ENCODE measurements around the gene ADGRV1. TPM values are rescaled to one million over a fixed set of nuclear protein-coding genes. Genes with fewer than 3 reads are reported as not detected.
A peak's percentile ranks its signal among the peaks of the same experiment; 100 is the strongest.

Gene ADGRV1
- total and polyA plus RNA-seq, 12 donors = 129 to 2,577 (median 695) TPM

DNA sequence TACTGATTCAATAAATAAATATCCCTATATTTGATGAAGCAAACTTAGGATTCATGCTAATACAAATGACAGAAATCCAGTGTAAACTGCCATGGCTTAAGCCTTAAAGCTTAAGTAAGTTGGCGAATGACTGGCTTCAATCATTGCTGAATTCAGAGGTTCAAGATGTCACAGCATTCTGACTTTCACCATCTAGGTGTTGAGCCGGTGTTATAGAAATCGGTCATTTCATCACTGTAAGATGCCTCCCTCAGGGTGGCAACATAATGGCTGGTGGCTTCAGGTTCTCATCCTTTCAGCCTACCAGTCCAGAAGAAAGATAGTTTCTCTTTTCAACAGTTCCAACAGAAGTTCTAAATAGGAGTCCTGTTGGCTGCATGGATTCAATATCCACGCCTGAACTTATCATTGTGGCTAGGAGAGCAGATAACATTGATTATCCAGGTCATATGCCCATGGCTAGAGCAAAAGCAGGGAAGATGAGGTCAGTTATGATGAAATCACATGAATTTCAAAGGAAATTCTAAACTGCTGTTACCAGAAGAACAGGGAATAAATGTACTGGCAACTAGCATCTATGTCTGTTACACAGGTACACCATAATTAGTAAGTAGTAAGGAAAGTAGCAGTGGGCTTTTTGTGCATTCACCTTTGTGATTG is 460.2 kb downstream of the ADGRV1 start:
- intact Hi-C loops (cut with DNase I) = no loop called here
- Histone ChIP-seq H3K4me3 (no peak overlapping the region), H3K27ac (peak overlapping the region in 1 of 5 donors; percentile 24), H3K36me3 (replicated peaks in 1 of 2) (no peaks in the 10 kb centered on the region), H3K27me3 (no peaks in the 10 kb centered on the region), H3K4me1 (replicated peaks in 1 of 2) (peaks cover 15 to 53% of the 10 kb centered on the region in 2 donors), H3K9me3 (replicated peaks in 1 of 3) (no peaks in the 10 kb centered on the region)
- TF ChIP-seq POLR2A (IDR thresholded peaks at IDR 0.05) = no peak
- TF ChIP-seq, protein P1, sequence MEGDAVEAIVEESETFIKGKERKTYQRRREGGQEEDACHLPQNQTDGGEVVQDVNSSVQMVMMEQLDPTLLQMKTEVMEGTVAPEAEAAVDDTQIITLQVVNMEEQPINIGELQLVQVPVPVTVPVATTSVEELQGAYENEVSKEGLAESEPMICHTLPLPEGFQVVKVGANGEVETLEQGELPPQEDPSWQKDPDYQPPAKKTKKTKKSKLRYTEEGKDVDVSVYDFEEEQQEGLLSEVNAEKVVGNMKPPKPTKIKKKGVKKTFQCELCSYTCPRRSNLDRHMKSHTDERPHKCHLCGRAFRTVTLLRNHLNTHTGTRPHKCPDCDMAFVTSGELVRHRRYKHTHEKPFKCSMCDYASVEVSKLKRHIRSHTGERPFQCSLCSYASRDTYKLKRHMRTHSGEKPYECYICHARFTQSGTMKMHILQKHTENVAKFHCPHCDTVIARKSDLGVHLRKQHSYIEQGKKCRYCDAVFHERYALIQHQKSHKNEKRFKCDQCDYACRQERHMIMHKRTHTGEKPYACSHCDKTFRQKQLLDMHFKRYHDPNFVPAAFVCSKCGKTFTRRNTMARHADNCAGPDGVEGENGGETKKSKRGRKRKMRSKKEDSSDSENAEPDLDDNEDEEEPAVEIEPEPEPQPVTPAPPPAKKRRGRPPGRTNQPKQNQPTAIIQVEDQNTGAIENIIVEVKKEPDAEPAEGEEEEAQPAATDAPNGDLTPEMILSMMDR (IDR thresholded peaks at IDR 0.05) = no peak
- WGBS, 4 donors = 47 to 91% (median 63%) methylated on average over 4 of the region's 4 CpGs
- no peak for DNase-seq

DNA sequence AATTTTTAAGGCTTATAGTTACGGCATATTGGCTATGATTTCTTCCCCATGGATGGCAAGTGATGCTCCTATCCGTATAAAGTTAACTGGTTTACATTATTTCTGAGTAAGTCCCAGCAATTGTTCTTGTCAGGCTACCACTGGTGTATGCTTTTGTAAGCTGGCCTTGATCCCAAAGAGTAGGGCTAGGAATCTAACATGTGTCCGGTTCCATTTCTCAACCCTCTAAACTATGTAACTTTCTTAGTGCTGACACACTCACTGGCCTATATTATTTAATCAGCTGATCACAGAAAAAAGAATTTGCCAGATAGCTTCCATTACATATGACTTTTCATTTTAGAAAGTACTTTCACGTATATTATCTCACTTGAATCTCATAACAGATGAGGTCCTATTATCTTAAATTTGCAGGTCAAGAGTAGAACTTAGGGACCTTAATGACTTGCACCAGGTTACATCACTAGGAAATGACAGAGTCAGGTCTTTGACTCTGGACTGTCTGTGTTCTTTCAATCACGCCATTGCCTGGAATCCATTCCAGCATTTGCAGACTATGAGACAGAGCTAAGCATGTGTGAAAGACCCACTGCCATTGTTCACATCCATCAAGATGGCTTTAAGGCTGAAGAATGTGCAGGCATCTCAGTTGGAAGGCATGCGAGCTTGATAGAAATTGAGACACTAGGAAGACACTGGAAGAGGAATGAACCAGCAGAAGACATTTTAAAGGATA is 461.6 kb downstream of the ADGRV1 start:
- H3K4me1 ChIP-seq (replicated peaks in 1 of 2) = peaks cover 28 to 67% of the 10 kb centered on the region in 2 donors
- intact Hi-C loops (cut with DNase I) = no loop called here

DNA sequence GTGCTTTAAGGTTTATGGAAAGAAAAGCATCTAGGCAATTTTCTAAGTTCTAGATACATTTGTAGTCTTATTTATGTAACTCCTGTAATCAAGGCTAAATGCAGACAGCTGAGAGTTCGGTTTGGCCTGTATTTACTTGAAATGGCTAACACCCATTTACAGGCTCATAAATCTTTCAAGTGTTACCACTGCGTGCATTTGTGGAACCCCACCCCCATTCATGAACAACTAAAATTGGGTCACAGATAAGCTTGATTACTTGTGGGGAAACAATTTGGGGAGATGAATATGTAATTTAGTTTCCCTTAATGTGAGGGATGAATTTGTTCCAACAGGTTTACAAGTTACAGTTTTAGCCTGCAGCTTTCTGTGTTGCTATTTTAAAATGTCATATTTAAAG is 463.9 kb downstream of the ADGRV1 start:
- peak in 6 of 7 donors; percentile 30 to 77 (median 44) for DNase-seq
- Histone ChIP-seq H3K36me3 (replicated peaks in 1 of 2) (no peaks in the 10 kb centered on the region), H3K9me3 (replicated peaks in 1 of 3) (no peaks in the 10 kb centered on the region), H3K27ac (peak overlapping the region; percentile 3 to 82 (median 59)), H3K4me1 (replicated peaks in 1 of 2) (peaks cover 51 to 76% of the 10 kb centered on the region in 2 donors), H3K27me3 (no peaks in the 10 kb centered on the region), H3K4me3 (no peak overlapping the region)
- WGBS, 4 donors = 32 to 49% (median 44%) methylated on average over 2 of the region's 2 CpGs
- intact Hi-C loops (cut with DNase I) = no loop called here
- TF ChIP-seq POLR2A (IDR thresholded peaks at IDR 0.05) = no peak
- TF ChIP-seq, protein P1 (IDR thresholded peaks at IDR 0.05) = no peak

More for the DNA sequence above, 461.6 kb downstream of the ADGRV1 start:
- DNase-seq = no peak
- Histone ChIP-seq H3K9me3 (replicated peaks in 1 of 3) (no peaks in the 10 kb centered on the region), H3K27ac (peak overlapping the region in 1 of 5 donors; percentile 6), H3K27me3 (no peaks in the 10 kb centered on the region), H3K36me3 (replicated peaks in 1 of 2) (no peaks in the 10 kb centered on the region), H3K4me3 (no peak overlapping the region)
- whole genome bisulfite sequencing, 4 donors = 88 to 93% (median 91%) methylated on average over 6 of the region's 6 CpGs
- TF ChIP-seq POLR2A (IDR thresholded peaks at IDR 0.05) = no peak
- TF ChIP-seq, protein P1 (IDR thresholded peaks at IDR 0.05) = no peak

DNA sequence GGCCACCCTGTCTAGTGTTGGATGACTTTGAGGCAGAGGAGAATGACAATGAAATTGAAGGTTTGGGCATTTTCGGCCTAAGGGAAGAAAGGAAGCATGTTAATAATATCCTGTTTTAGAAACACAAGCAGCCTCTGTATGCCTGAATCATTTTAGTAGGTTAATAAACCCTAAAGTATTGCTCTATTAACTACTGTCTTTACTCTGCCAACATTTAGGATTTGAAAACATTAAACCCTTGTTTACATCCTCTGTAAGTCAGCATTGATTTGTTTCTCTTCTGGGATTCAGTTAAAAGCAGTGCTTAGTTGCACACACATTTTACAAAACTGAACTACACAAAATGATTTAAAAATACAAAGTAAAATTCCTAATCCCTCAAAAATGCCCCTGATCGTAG is 465.6 kb downstream of the ADGRV1 start:
- H3K4me1 ChIP-seq (replicated peaks in 1 of 2) = peaks cover 62 to 68% of the 10 kb centered on the region in 2 donors
- no peaks in the 10 kb centered on the region for H3K36me3 ChIP-seq (replicated peaks in 1 of 2)
- DNase-seq = no peak
- no peak for TF ChIP-seq POLR2A (IDR thresholded peaks at IDR 0.05)
- TF ChIP-seq, protein P1 (IDR thresholded peaks at IDR 0.05) = no peak
- WGBS, 4 donors = 59 to 71% (median 66%) methylated on average over 2 of the region's 2 CpGs
- no peaks in the 10 kb centered on the region for H3K9me3 ChIP-seq (replicated peaks in 1 of 3)
- peak overlapping the region; percentile 27 to 82 (median 69) for H3K27ac ChIP-seq
- no peak overlapping the region for H3K4me3 ChIP-seq
- H3K27me3 ChIP-seq = no peaks in the 10 kb centered on the region
- intact Hi-C loops (cut with DNase I) = no loop called here
